ENCODE measurements around the gene KLRC2.
"Not testable (repeated sequence)": the region's sequence is repeated elsewhere in the genome, so short reads cannot be mapped to it uniquely, and the experiment has no call there.

The KLRC2 gene

GRCh38 chr12:10435816-10436215 is at the start of gene KLRC2:
KLRC2 (minus strand) TSS chr12:10436010; CDS start chr12:10435986, 24 bp downstream.
- not testable (repeated sequence) for H3K4me3 ChIP-seq (ENCODE audit: low read depth, low read length)
- peak; percentile 23 for DNase-seq (ENCODE audit: low read depth)

DNA sequence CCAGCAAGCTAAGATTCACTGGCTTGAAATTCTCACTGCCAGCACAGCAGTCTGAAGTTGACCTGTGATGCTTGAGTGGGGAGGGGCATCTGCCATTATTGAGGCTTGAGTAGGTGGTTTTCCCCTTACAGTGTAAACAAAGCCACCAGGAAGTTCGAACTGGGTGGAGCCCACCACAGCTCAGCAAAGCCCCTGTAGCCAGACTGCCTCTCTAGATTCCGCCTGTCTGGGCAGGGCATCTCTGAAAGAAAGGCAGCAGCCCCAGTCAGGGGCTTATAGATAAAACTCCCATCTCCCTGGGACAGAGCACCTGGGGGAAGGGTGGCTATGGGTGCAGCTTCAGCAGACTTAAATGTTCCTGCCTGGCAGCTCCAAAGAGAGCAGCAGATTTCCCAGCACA is 46.1 kb upstream of the KLRC2 start:
- DNase-seq (ENCODE audit: low read depth); H3K4me3 ChIP-seq (ENCODE audit: low read depth, low read length): not testable (repeated sequence)

DNA sequence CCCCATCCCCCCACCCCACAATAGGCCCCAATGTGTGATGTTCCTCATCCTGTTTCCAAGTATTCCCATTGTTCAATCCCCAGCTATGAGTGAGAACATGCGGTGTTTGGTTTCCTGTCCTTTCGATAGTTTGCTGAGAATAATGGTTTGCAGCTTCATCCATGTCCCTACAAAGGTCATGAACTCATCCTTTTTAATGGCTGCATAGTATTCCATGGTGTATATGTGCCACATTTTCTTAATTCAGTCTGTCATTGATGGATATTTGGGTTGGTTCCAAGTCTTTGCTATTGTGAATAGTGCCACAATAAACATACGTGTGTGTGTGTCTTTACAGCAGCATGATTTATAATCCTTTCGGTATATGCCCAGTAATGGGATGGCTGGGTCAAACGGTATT is 37.0 kb upstream of the KLRC2 start:
- H3K4me3 ChIP-seq (ENCODE audit: low read depth, low read length); DNase-seq (ENCODE audit: low read depth): not testable (repeated sequence)

DNA sequence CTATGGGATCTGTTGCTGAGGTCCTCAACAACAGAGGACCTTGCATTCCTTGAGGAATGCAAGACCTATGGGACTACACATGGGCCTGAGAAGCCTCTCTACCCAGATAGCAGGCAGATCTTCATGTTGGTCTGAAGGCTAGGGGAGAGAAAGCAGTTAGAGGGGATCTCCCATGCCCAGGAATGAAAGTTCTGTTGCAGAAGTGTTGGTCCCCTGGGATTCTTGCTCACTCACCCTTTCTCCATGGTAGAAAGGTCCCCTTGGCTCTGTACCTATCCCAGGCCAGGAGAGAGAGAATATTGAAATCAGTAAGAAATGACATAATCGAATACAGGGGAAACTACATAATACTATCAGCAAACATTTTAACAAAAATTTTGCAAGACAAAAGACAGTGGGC is 33.9 kb upstream of the KLRC2 start:
- no peak for DNase-seq (ENCODE audit: low read depth)
- no peak overlapping the region for H3K4me3 ChIP-seq (ENCODE audit: low read depth, low read length)

GRCh38 chr12:10466311-10466710 is 30.5 kb upstream of the KLRC2 start:
- no peak overlapping the region for H3K4me3 ChIP-seq (ENCODE audit: low read depth, low read length)
- DNase-seq (ENCODE audit: low read depth), result no peak

GRCh38 chr12:10457760-10458159 is 21.9 kb upstream of the KLRC2 start:
- DNase-seq (ENCODE audit: low read depth), result no peak

DNA sequence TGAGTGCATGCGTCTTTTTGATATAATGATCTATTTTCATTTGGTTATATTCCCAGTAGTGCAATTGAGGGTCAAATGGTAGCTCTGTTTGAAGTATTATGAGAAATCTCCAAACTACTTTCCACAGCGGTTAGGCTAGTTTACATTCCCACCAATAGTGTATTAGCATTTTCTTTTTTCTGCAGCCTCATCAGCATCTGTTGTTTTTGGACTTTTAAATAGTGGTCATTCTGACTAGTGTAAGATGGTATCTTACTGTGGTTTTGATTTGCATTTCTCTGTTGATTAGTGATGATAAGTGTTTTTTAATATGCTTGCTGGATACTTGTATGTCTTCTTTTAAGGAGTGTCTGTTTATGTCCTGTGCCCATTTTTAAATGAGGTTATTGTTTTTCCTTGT is 21.0 kb upstream of the KLRC2 start:
- H3K4me3 ChIP-seq (ENCODE audit: low read depth, low read length), result no peak overlapping the region
- DNase-seq (ENCODE audit: low read depth), result no peak

More at GRCh38 chr12:10457760-10458159, 21.9 kb upstream of the KLRC2 start:
- H3K4me3 ChIP-seq (ENCODE audit: low read depth, low read length), result no peak overlapping the region

DNA sequence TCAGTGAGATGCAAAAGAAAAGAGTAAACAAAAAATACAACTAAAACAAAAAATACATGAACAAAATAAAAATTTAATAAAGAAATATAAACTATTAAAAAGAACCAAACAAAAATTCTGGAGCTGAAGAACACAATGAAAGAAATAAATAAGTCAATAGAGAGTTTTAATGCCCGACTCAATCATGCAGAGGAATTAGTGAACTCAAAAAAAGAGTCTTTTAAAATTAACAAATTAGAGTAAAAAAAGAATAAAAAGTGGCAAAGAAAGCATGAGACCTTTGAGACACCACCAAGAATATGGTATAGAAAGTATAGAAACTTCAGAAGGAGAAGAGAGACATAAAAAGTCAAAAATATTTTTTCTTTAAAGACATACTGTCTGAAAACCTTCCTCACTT is 20.0 kb upstream of the KLRC2 start:
- no peak for DNase-seq (ENCODE audit: low read depth)

GRCh38 chr12:10454531-10454930 is 18.7 kb upstream of the KLRC2 start:
- no peak overlapping the region for H3K4me3 ChIP-seq (ENCODE audit: low read depth, low read length)
- DNase-seq (ENCODE audit: low read depth), result no peak

More for the DNA sequence above, 20.0 kb upstream of the KLRC2 start:
- H3K4me3 ChIP-seq (ENCODE audit: low read depth, low read length), result no peak overlapping the region

- H3K4me3 ChIP-seq (ENCODE audit: low read depth, low read length), result no peak within 1 kb of the TSS
- peak; percentile 4 for DNase-seq (ENCODE audit: low read depth)
Observed at GRCh38 chr12:10453156-10453555, 17.3 kb upstream of the KLRC2 start, which contains the start of gene KLRC1. KLRC1 (minus strand) TSS chr12:10453377; CDS start chr12:10451156, 2,221 bp downstream.

DNA sequence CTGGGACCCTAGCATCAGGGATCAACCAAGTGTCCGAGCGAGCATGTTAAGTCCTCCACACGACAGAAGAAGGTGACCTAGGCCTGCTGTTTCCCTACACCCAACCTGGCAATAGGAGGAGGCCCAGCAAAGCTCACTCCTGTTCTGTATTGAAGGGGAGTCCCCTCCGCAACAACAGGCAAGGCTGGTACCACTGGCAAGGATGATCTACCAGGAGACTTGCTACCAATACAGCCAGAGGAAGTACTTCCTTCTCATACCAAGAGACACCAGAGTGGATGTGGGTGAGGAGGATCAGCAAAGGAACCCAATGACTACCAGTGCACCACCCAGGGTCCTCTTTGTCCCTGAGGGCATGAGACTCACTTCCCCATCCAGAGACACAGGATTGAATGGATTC is 12.4 kb upstream of the KLRC2 start:
- no peak for DNase-seq (ENCODE audit: low read depth)
- no peak overlapping the region for H3K4me3 ChIP-seq (ENCODE audit: low read depth, low read length)

DNA sequence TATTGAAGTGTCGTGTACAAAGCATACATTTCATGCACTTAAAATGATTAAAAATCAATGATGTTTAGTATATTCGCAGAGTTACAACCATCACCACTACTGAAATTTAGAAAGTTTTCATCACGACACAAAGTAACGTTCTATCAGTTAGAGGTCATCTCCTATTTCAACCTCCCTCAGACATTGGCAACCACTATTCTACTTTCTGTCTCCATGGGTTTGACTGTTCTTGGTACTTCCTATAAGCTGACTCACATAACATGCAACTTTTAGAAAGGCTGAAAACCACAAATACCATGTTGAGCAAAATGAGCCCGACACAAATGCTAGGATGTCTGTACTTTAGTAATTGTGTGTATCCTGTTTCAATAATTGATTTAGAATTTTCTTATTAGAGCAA is 10.2 kb upstream of the KLRC2 start:
- not testable (repeated sequence) for H3K4me3 ChIP-seq (ENCODE audit: low read depth, low read length)
- peak; percentile 26 for DNase-seq (ENCODE audit: low read depth)

DNA sequence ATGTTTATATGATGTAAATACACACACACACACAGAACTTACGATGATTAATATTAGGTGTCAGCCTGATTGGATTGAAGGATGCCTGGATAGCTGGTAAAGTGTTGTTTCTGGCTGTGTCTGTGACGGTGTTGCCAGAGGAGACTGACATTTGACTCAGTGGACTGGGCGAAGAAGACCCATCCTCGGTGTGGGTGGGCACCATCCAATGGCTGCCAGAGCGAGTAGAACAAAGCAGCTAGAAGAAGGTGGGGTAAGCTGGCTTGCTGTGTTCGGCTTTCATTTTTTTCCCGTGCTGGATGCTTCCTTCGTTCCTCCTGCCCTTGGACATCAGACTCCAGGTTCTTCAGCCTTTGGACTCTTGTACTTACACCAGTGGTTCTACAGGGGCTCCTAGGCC is 5.3 kb upstream of the KLRC2 start:
- not testable (repeated sequence) for DNase-seq (ENCODE audit: low read depth); H3K4me3 ChIP-seq (ENCODE audit: low read depth, low read length)

DNA sequence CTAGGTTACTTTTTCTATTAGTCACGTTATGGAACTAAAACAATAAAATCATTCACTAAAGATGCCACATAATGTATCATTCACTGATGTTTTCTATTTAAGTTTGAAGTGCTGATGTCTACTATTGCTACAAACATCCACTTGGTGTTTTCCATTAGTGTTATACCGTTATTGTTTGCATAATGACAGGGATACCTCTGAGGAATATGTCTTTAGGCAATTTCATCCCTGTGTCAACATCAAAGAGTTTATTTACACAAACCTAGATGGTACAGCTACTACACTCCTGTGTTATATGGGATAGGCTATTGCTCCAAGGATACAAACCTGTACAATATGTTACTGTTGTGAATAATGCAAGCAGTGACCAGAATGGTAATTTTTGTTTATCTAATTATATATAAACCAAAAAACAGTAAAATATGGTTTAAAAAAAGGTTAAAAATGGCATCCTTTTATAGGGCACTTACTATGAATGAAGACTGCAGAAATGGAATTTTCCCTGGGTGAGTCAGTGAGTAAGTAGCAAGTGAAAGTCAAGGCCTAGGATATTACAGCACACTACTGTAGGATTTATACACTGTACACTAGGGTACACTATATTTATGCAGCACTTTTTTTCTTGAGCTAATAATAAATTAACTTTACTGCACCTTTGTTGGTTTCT is 3.9 kb upstream of the KLRC2 start:
- DNase-seq (ENCODE audit: low read depth); H3K4me3 ChIP-seq (ENCODE audit: low read depth, low read length): not testable (repeated sequence)

DNA sequence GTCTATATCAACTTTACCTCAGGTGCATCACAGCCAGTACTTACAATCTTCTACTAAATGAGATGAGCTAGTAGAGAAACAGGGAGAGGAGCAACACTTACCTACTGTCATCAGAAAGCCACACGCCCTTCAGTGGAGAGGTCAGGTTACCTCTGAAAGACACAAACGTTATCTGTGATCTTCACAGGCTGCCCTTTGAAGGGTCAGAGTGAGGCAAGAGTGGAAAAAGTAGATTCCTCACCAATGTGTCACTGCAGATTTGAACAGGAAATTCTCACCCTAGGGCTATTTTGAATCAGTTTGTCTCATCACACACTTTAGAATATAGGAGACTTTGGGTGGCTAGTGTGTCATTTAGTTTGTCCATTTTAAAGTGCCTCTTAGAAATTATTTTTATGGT is 1.8 kb upstream of the KLRC2 start:
- H3K4me3 ChIP-seq (ENCODE audit: low read depth, low read length); DNase-seq (ENCODE audit: low read depth): not testable (repeated sequence)

GRCh38 chr12:10430623-10431022 is 5.2 kb downstream of the KLRC2 start:
- DNase-seq (ENCODE audit: low read depth); H3K4me3 ChIP-seq (ENCODE audit: low read depth, low read length): not testable (repeated sequence)

DNA sequence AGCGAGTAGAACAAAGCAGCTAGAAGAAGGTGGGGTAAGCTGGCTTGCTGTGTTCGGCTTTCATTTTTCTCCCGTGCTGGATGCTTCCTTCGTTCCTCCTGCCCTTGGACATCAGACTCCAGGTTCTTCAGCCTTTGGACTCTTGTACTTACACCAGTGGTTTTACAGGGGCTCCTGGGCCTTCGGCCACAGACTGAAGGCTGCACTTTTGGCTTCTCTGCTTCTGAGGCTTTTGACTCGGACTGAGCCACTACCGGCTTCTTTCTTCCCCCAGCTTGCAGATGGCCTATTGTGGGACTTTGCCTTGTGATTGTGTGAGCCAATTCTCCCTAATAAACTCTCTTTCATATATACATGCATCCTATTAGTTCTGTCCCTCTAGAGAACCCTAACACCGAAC is 9.9 kb downstream of the KLRC2 start:
- not testable (repeated sequence) for H3K4me3 ChIP-seq (ENCODE audit: low read depth, low read length); DNase-seq (ENCODE audit: low read depth)

DNA sequence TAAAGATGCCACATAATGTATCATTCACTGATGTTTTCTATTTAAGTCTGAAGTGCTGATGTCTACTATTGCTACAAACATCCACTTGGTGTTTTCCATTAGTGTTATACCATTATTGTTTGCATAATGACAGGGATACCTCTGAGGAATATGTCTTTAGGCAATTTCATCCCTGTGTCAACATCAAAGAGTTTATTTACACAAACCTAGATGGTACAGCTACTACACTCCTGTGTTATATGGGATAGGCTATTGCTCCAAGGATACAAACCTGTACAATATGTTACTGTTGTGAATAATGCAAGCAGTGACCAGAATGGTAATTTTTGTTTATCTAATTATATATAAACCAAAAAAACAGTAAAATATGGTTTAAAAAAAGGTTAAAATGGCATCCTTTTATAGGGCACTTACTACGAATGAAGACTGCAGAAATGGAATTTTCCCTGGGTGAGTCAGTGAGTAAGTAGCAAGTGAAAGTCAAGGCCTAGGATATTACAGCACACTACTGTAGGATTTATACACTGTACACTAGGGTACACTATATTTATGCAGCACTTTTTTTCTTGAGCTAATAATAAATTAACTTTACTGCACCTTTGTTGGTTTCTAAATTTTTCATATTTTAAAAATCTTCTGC is 11.4 kb downstream of the KLRC2 start:
- not testable (repeated sequence) for DNase-seq (ENCODE audit: low read depth); H3K4me3 ChIP-seq (ENCODE audit: low read depth, low read length)

- H3K4me3 ChIP-seq (ENCODE audit: low read depth, low read length); DNase-seq (ENCODE audit: low read depth): not testable (repeated sequence)
Observed at GRCh38 chr12:10422159-10422558, 13.7 kb downstream of the KLRC2 start.

DNA sequence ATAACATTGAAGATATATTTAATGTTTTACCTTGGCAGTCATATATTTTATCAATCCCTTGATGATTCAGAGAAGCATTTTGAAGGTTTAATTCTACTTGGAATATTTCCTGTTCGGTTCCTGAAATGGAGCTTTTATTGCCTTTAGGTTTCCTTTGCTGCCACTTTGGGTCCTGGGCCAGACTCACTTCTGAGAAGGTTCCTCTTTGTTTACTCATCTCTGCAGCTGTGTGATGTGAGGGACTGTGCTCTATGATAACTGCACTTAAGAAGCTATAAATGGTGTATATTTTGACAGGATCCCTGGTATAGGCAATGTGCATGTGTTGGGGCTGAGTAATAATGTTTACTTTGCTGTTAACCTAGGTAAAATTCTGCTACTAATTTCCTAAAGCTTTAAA is 15.5 kb downstream of the KLRC2 start, which contains the start of gene KLRC3:
KLRC3 (minus strand) TSS at position 262 of the 400 bp plus-strand sequence; CDS start at position 217, 45 bp downstream.
- not testable (repeated sequence) for DNase-seq (ENCODE audit: low read depth); H3K4me3 ChIP-seq (ENCODE audit: low read depth, low read length)

DNA sequence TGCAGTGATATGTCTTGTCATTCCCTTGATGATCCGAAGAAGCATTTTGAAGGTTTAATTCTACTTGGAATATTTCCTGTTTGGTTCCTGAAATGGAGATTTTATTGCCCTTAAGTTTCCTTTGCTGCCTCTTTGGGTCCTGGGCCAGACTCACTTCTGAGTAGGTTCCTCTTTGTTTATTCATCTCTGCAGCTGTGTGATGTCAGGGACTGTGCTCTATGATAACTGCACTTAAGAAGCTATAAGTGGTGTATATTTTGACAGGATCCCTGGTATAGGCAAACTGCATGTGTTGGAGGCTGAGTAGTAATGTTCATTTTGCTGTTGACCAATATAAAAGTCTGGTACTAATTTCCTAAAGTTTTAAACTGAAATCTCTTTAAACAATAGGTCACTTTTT is 26.4 kb downstream of the KLRC2 start, which contains the start of gene KLRC4:
KLRC4 (minus strand) TSS at position 366 of the 400 bp plus-strand sequence; CDS start at position 184, 182 bp downstream.
- peak; percentile 54 for DNase-seq (ENCODE audit: low read depth)

More for the DNA sequence above, 26.4 kb downstream of the KLRC2 start, which contains the start of gene KLRC4:
- no peak within 1 kb of the TSS for H3K4me3 ChIP-seq (ENCODE audit: low read depth, low read length)

Data from skeletal muscle cell (primary cell).